ENCODE results near the gene OR13D1. TPM values are rescaled to one million over a fixed set of nuclear protein-coding genes. Genes with fewer than 3 reads are reported as not detected.
"Not testable (repeated sequence)": the region's sequence is repeated elsewhere in the genome, so short reads cannot be mapped to it uniquely, and the experiment has no call there.

OR13D1 gene
- total RNA-seq, 1 donor from 2014 or later = not detected

DNA sequence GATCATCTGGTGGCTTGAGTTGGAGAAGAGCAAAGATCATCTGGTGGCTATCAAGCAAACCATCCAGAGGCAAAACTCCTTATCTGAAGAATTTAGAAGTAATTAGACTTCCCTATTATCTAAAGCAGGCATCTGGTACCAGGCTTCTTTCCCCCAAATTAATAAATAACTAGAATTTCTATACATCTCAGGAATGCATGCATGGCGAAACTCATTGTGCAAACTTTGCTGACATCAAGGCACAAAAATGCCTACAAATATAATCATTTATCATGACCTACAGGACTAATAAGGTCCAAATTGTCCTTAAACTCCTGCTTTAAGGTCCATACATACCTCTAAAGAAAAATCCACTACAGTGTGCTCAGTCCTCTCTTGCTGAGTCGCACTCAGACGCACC lies 6.0 kb downstream of the OR13D1 start:
- Mint-ChIP-seq H3K36me3 (no peaks in the 10 kb centered on the region), H3K27ac (no peak overlapping the region), H3K4me3 (no peak overlapping the region), H3K9me3 (peaks cover 9% of the 10 kb centered on the region), H3K27me3 (ENCODE audit: low read depth) (peaks cover 9% of the 10 kb centered on the region), H3K4me1 (peaks cover 8% of the 10 kb centered on the region)
- no peak for DNase-seq (ENCODE audit: low spot score in 2 of 2, unreplicated experiment in 2 of 2)
- TF ChIP-seq, protein P1, sequence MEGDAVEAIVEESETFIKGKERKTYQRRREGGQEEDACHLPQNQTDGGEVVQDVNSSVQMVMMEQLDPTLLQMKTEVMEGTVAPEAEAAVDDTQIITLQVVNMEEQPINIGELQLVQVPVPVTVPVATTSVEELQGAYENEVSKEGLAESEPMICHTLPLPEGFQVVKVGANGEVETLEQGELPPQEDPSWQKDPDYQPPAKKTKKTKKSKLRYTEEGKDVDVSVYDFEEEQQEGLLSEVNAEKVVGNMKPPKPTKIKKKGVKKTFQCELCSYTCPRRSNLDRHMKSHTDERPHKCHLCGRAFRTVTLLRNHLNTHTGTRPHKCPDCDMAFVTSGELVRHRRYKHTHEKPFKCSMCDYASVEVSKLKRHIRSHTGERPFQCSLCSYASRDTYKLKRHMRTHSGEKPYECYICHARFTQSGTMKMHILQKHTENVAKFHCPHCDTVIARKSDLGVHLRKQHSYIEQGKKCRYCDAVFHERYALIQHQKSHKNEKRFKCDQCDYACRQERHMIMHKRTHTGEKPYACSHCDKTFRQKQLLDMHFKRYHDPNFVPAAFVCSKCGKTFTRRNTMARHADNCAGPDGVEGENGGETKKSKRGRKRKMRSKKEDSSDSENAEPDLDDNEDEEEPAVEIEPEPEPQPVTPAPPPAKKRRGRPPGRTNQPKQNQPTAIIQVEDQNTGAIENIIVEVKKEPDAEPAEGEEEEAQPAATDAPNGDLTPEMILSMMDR (IDR thresholded peaks at IDR 0.05; ENCODE audit: unreplicated experiment) = no peak

DNA sequence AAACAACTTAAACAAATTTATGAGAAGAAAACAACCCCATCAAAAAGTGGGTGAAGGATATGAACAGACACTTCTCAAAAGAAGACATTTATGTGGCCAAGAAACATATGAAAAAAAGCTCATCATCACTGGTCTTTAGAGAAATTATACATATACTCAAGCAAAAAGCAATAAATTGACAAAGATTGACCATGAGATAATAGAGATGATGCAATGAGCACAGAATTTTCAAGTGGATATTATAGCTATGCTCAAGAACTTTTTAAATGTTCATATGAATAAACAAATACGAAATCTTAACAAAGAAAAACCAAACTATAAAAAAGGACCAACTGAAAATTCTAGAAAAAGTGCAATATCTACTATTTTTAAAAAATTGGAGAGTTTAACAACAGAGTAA lies 14.4 kb downstream of the OR13D1 start:
- not testable (repeated sequence) for H3K4me3 Mint-ChIP-seq; H3K4me1 Mint-ChIP-seq; H3K27ac Mint-ChIP-seq; H3K27me3 Mint-ChIP-seq (ENCODE audit: low read depth); DNase-seq (ENCODE audit: low spot score in 2 of 2, unreplicated experiment in 2 of 2); H3K36me3 Mint-ChIP-seq
- H3K9me3 Mint-ChIP-seq = peaks cover 32% of the 10 kb centered on the region

DNA sequence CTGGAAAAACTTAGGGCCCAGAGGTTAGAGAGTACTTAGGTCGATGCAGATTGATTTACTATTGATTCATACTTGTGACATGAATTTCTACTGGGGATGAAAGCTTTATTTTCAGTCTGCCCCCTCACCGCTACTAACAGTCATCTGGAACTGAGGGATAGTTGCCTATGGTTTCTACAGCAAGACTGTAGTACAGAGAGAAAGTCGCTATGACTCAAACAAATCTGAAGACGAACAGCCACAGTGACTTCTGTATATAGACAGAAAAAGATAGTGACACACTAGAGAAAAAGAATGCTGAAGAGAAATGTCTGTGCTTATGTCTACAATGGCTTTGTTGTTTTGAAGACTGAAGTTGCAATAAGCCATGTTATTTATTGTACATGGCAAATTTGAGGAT lies 17.3 kb downstream of the OR13D1 start:
- H3K4me3 Mint-ChIP-seq = no peak overlapping the region
- peaks cover 12% of the 10 kb centered on the region for H3K9me3 Mint-ChIP-seq
- no peaks in the 10 kb centered on the region for H3K36me3 Mint-ChIP-seq
- no peak overlapping the region for H3K27ac Mint-ChIP-seq
- no peak for DNase-seq (ENCODE audit: low spot score in 2 of 2, unreplicated experiment in 2 of 2)
- TF ChIP-seq, protein P1 (IDR thresholded peaks at IDR 0.05; ENCODE audit: unreplicated experiment) = no peak
- no peaks in the 10 kb centered on the region for H3K4me1 Mint-ChIP-seq
- peaks cover 27% of the 10 kb centered on the region for H3K27me3 Mint-ChIP-seq (ENCODE audit: low read depth)

DNA sequence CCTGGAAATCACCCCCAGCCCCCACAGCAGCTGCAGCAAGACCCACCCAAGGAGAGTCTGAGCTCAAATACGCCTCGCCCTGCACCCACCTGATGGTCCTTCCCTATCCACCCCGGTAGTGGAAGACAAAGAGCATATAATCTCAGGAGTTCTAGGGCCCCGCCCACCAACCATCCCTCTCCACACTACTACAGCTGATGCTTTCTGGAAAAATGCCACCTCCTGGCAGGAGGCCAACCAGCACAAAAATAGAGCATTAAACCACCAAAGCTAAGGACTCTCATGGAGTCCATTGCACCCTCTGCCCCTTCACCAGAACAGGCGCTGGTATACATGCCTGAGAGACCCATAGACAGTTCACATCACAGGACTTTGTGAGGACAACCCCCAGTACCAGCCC lies 30.7 kb downstream of the OR13D1 start:
- no peaks in the 10 kb centered on the region for H3K36me3 Mint-ChIP-seq
- no peaks in the 10 kb centered on the region for H3K9me3 Mint-ChIP-seq
- H3K4me3 Mint-ChIP-seq = no peak overlapping the region
- no peaks in the 10 kb centered on the region for H3K4me1 Mint-ChIP-seq
- TF ChIP-seq, protein P1 (IDR thresholded peaks at IDR 0.05; ENCODE audit: unreplicated experiment) = no peak
- H3K27ac Mint-ChIP-seq = no peak overlapping the region
- peaks cover 24% of the 10 kb centered on the region for H3K27me3 Mint-ChIP-seq (ENCODE audit: low read depth)
- no peak for DNase-seq (ENCODE audit: low spot score in 2 of 2, unreplicated experiment in 2 of 2)

DNA sequence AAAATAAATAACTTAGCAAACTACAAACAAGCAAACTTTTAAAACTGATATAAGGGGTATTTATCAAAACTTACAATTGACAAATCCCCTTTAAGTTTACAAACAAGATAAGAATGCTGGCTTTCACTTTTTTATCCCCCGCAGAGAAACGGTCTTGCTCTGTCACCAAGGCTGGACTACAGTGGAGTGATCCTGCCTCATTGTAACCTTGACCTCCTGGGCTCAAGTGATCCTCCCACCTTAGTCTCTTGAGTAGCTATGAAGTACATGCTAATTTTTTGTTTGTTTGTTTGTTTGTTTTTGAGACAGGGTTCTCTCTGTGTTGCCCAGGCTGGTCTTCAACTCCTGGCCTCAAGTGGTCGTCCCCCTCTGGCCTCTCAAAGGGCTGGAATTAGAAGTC lies 44.1 kb downstream of the OR13D1 start:
- no peak for DNase-seq (ENCODE audit: low spot score in 2 of 2, unreplicated experiment in 2 of 2)
- H3K4me1 Mint-ChIP-seq = no peaks in the 10 kb centered on the region
- H3K27me3 Mint-ChIP-seq (ENCODE audit: low read depth) = no peaks in the 10 kb centered on the region
- H3K9me3 Mint-ChIP-seq = no peaks in the 10 kb centered on the region
- H3K4me3 Mint-ChIP-seq = no peak overlapping the region
- H3K27ac Mint-ChIP-seq = no peak overlapping the region
- TF ChIP-seq, protein P1 (IDR thresholded peaks at IDR 0.05; ENCODE audit: unreplicated experiment) = no peak
- H3K36me3 Mint-ChIP-seq = no peaks in the 10 kb centered on the region

DNA sequence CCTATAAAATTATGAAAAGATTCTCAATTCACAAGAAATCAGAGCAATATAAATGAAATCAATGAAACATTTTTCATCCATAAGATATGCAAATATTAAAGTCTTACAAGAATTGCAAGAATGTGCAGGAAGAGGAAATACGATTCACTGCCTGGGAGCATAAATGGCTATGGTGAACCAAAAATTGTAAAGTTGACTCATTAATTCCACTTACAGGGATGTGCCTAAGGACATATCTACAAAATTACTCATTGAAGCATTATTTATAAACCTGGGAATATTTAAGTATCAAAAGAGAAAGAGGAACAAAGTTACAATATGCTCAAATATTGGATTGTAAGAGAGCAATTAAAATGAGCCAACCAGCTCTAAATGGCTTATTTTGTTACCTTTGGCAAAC lies 46.3 kb downstream of the OR13D1 start:
- H3K36me3 Mint-ChIP-seq = no peaks in the 10 kb centered on the region
- no peak overlapping the region for H3K4me3 Mint-ChIP-seq
- TF ChIP-seq, protein P1 (IDR thresholded peaks at IDR 0.05; ENCODE audit: unreplicated experiment) = no peak
- no peaks in the 10 kb centered on the region for H3K9me3 Mint-ChIP-seq
- DNase-seq (ENCODE audit: low spot score in 2 of 2, unreplicated experiment in 2 of 2) = no peak
- no peak overlapping the region for H3K27ac Mint-ChIP-seq
- H3K27me3 Mint-ChIP-seq (ENCODE audit: low read depth) = no peaks in the 10 kb centered on the region
- H3K4me1 Mint-ChIP-seq = no peaks in the 10 kb centered on the region
